K562 (cell line): ENCODE results near the gene ZNF835. TPM values are rescaled to one million over a fixed set of nuclear protein-coding genes. Genes with fewer than 3 reads are reported as not detected.

Experiments used
- ATAC-seq: fragments of 200-7000 bp; cut with Tn5 transposase; 3 replicates; pipeline ENCODE4 v1.9.1; 2020; ENCODE audit warnings: moderate library complexity
- BruUV-seq: library from RNA; stranded (reverse); fragments of 400-500 nt; replicated peaks from 2 replicates; lab custom pipeline; 2021; lab: Mats Ljungman, UMichigan
- CTCF ChIA-PET: fragments of 300-600 bp; formaldehyde crosslinking; extraction: SDS; loops from one replicate; lab custom pipeline; 2021; ENCODE audit warnings: low intra/inter-chr PET ratio; lab: Yijun Ruan, JAX
- POLR2A ChIA-PET: fragments of 300-600, 350-650 bp; sonication (Branson Sonifier 250); formaldehyde crosslinking; extraction: SDS; loops from one replicate; lab custom pipeline; 2021; ENCODE audit warnings: antibody characterized with exemption, inconsistent platforms; lab: Yijun Ruan, JAX
- DNase-seq, 4 experiments: peaks; one replicate each; pipeline versions ENCODE4 v3.0.0 to v3.0.0-alpha.2; 2011 to 2018; ENCODE audit warnings: low spot score in 3 of 4, mixed read lengths in 3 of 4; ENCODE audit errors: extremely low read depth in 1 of 4
- FAIRE-seq: peaks from 2 replicates; lab custom pipeline; 2011; peaks lifted over from hg19 to GRCh38; lab: Jason Lieb, UNC
- H2AFZ ChIP-seq: 2 replicates; pipeline ENCODE4 v1.6.0; 2011; ENCODE audit warnings: low read depth, low read length, control low read depth, inconsistent platforms
- H3K27ac ChIP-seq: fragments of 200-600 bp; 3 replicates; pipeline ENCODE4 v1.8.0; 2011; ENCODE audit warnings: low read depth, mild to moderate bottlenecking, control low read depth, inconsistent platforms, low read length, moderate library complexity, mixed read lengths; ENCODE audit errors: extremely low read depth
- H3K27me3 ChIP-seq, 2 experiments: fragments of 300-600 bp in 1 of 2; 2 replicates in 1 of 2; 3 replicates in 1 of 2; pipeline versions ENCODE4 v1.6.0 to v1.8.0; 2011; ENCODE audit warnings: inconsistent platforms in 2 of 2, low read length in 2 of 2, mild to moderate bottlenecking in 1 of 2, mixed read lengths in 1 of 2, moderate library complexity in 1 of 2; ENCODE audit not compliant: control insufficient read depth in 2 of 2, insufficient read depth in 2 of 2
- H3K36me3 ChIP-seq: fragments of 300-600 bp; 3 replicates; pipeline ENCODE4 v1.8.0; 2011; ENCODE audit warnings: mild to moderate bottlenecking, low read length, inconsistent platforms; ENCODE audit not compliant: control insufficient read depth, insufficient read depth
- H3K4me1 ChIP-seq, 2 experiments: fragments of 200-600 bp in 1 of 2; replicated peaks in 1 of 2; 2 replicates in 1 of 2; 3 replicates in 1 of 2; pipeline versions ENCODE4 v1.5.1 to v1.8.0; 2011; ENCODE audit warnings: inconsistent platforms in 2 of 2, low read length in 2 of 2, mild to moderate bottlenecking in 1 of 2, mixed read lengths in 1 of 2, moderate library complexity in 1 of 2; ENCODE audit not compliant: control insufficient read depth in 2 of 2, insufficient read depth in 2 of 2
- H3K4me2 ChIP-seq: 2 replicates; pipeline ENCODE4 v1.6.1; 2011; ENCODE audit warnings: low read length, control low read depth, inconsistent platforms, mixed read lengths; ENCODE audit not compliant: insufficient read depth
- H3K4me3 ChIP-seq: fragments of 200-600 bp; sonication (generic), shearing (Covaris generic); 2 replicates; pipeline ENCODE4 v1.5.1; 2016; ENCODE audit warnings: control low read depth, inconsistent platforms
- H3K79me2 ChIP-seq: fragments of 200-600 bp; 3 replicates; pipeline ENCODE4 v1.8.0; 2011; ENCODE audit warnings: low read length, inconsistent platforms; ENCODE audit not compliant: control insufficient read depth, insufficient read depth
- H3K9ac ChIP-seq, 2 experiments: 2 replicates each; pipeline versions ENCODE4 v1.6.0 to v1.6.1; 2011; ENCODE audit warnings: low read depth in 2 of 2, low read length in 2 of 2, control low read depth in 1 of 2, inconsistent platforms in 1 of 2, mild to moderate bottlenecking in 1 of 2, mixed read lengths in 1 of 2; ENCODE audit not compliant: insufficient read depth in 1 of 2
- H3K9me1 ChIP-seq: one replicate; pipeline ENCODE4 v1.6.0; 2011; ENCODE audit warnings: inconsistent platforms, mild to moderate bottlenecking, low read length, moderate library complexity; ENCODE audit not compliant: control insufficient read depth, insufficient read depth
- H3K9me3 ChIP-seq: replicated peaks from 2 replicates; pipeline ENCODE4 v1.5.1; 2011; ENCODE audit warnings: low read depth, low read length, inconsistent platforms; ENCODE audit not compliant: control insufficient read depth, insufficient read depth
- H4K20me1 ChIP-seq: replicated peaks from 2 replicates; pipeline ENCODE4 v1.6.1; 2011; ENCODE audit warnings: low read length, inconsistent platforms, mixed read lengths; ENCODE audit not compliant: control insufficient read depth, insufficient read depth
- C11orf30 ChIP-seq: fragments of 450-650 bp; IDR thresholded peaks from 2 replicates; pipeline ENCODE4 v1.6.1; 2016; ENCODE audit warnings: low read depth, mild to moderate bottlenecking
- CBX3 ChIP-seq, 2 experiments: IDR thresholded peaks; 1 replicate in 1 of 2; 2 replicates in 1 of 2; pipeline ENCODE4 v1.6.1; 2012; ENCODE audit warnings: inconsistent platforms in 2 of 2, low read length in 2 of 2, borderline replicate concordance in 1 of 2, control low read depth in 1 of 2
- FOXM1 ChIP-seq, 2 experiments: fragments of 450-650 bp in 1 of 2; sonication (generic) in 1 of 2; formaldehyde crosslinking in 1 of 2; IDR thresholded peaks; 2 replicates each; pipeline versions ENCODE4 v1.6.1 to v1.9.0; 2017 to 2022; ENCODE audit warnings: low read depth in 2 of 2, mild to moderate bottlenecking in 2 of 2, missing genetic modification reagents in 1 of 2, moderate library complexity in 1 of 2
- KLF13 ChIP-seq: fragments of 450-650 bp; IDR thresholded peaks from 2 replicates; pipeline ENCODE4 v1.6.1; 2016; ENCODE audit warnings: missing genetic modification characterization, low read depth, mild to moderate bottlenecking, missing compliant biosample characterization, moderate library complexity, borderline replicate concordance
- MCM5 ChIP-seq: fragments of 450-650 bp; IDR thresholded peaks from 2 replicates; pipeline ENCODE4 v1.6.1; 2016; ENCODE audit warnings: low read depth
- NEUROD1 ChIP-seq: fragments of 150-350 bp; IDR thresholded peaks from 2 replicates; pipeline ENCODE4 v1.6.1; 2014; ENCODE audit warnings: borderline replicate concordance, low read length, low read depth; ENCODE audit not compliant: partially characterized antibody
- PHF20 ChIP-seq: fragments of 450-650 bp; IDR thresholded peaks from 2 replicates; pipeline ENCODE4 v1.6.1; 2018; ENCODE audit not compliant: partially characterized antibody
- TAF9B ChIP-seq: fragments of 450-650 bp; IDR thresholded peaks from 2 replicates; pipeline ENCODE4 v1.6.1; 2018; ENCODE audit warnings: mild to moderate bottlenecking; ENCODE audit not compliant: partially characterized antibody
- WGBS: fragments of 100-300 bp; shearing (Covaris generic); methylation state at CpG from one replicate; pipeline ENCODE4 v1.1.6; 2016; ENCODE audit warnings: low coverage, mixed read lengths; ENCODE audit not compliant: insufficient coverage; ENCODE audit errors: missing lambda C conversion rate; 5-methylcytosine and 5-hydroxymethylcytosine counted together
- in situ Hi-C: fragments of 300-500 bp; cut with MboI; formaldehyde crosslinking; loops from 4 replicates; pipeline ENCODE4 v1.15.0; 2018; ENCODE audit warnings: inconsistent platforms, mixed read lengths
- intact Hi-C: fragments of 100-400 bp; cut with micrococcal nuclease; formaldehyde crosslinking; loops from 2 replicates; pipeline ENCODE4 v1.14.2; 2022
- polyA plus RNA-seq, 8 experiments: library from polyadenylated mRNA; depleted of rRNA in 4 of 8; stranded (reverse) in 5 of 8; unstranded in 3 of 8; fragments of >200 nt; fragmentation: Nextera tagmentation in 2 of 8; fragmentation: Illumina TruSeq in 1 of 8; extraction: Ambion mirVana in 2 of 8; extraction: Trizol in 1 of 8; gene quantifications; 2 replicates each; pipeline versions ENCODE4 v1.2.1 to v1.2.3, GENCODE V29; 2011 to 2014; ENCODE audit warnings: inconsistent platforms in 1 of 8, missing spikeins in 1 of 8
- total RNA-seq, 7 experiments: library from RNA; depleted of rRNA in 6 of 7; stranded (reverse); fragments of >200 nt in 6 of 7; fragmentation: Illumina TruSeq in 2 of 7; extraction: Trizol in 2 of 7; gene quantifications; 2 replicates each; pipeline versions ENCODE4 v1.2.1 to v1.2.3, GENCODE V29; 2011 to 2021; ENCODE audit warnings: low replicate concordance in 1 of 7
- TF ChIP-seq, protein P1 (sequence below): fragments of 250-450 bp; sonication (Bioruptor Pico); IDR thresholded peaks from 2 replicates; pipeline ENCODE4 v1.8.0; 2022; ENCODE audit warnings: inconsistent platforms
- TF ChIP-seq, protein P2 (sequence below): sonication (generic); formaldehyde crosslinking; IDR thresholded peaks from 2 replicates; pipeline ENCODE4 v1.8.0; 2023; ENCODE audit warnings: mild to moderate bottlenecking, missing genetic modification reagents
- TF ChIP-seq, protein P3 (sequence below): fragments of 450-650 bp; formaldehyde crosslinking; IDR thresholded peaks from 2 replicates; pipeline ENCODE4 v1.4.0; 2020; ENCODE audit warnings: mild to moderate bottlenecking

Gene ZNF835
- total and polyA plus RNA-seq, 9 of the 15 experiments (the other 6 are each of a cell fraction or from before 2014, with no cell fraction given): not detected

DNA sequence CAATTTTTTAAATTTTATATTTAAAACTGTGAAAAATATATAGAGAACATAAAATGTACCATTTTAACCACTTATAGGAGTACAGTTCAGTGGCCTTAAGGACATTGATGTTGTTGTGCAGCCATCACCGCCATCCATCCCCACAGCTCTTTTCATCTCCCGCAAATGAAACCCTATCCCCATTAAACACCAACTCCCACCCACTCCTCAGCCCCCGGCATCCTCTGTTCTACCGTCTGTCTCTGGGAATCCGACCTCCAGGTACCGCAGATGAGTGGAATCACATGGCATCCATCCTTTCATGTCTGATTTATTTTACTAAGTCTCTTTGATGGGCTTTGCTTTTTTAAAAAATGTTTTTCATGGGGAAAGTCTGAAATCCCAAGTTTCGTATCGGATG, 52.4 kb downstream of the ZNF835 start:
- peaks cover 2% of the 10 kb centered on the region; the same call in 1 of the 2 replicates for H3K9me3 ChIP-seq
- H3K4me1 ChIP-seq: no peaks in the 10 kb centered on the region
- H3K36me3 ChIP-seq: no peaks in the 10 kb centered on the region
- H4K20me1 ChIP-seq: no peaks in the 10 kb centered on the region
- no peak overlapping the region for H3K4me2 ChIP-seq
- TF ChIP-seq, protein P1, sequence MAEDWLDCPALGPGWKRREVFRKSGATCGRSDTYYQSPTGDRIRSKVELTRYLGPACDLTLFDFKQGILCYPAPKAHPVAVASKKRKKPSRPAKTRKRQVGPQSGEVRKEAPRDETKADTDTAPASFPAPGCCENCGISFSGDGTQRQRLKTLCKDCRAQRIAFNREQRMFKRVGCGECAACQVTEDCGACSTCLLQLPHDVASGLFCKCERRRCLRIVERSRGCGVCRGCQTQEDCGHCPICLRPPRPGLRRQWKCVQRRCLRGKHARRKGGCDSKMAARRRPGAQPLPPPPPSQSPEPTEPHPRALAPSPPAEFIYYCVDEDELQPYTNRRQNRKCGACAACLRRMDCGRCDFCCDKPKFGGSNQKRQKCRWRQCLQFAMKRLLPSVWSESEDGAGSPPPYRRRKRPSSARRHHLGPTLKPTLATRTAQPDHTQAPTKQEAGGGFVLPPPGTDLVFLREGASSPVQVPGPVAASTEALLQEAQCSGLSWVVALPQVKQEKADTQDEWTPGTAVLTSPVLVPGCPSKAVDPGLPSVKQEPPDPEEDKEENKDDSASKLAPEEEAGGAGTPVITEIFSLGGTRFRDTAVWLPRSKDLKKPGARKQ (CRISPR knock-in tag): no peak
- no peak for TF ChIP-seq PHF20
- TF ChIP-seq C11orf30: no peak
- no peak for TF ChIP-seq MCM5
- TF ChIP-seq TAF9B: no peak
- TF ChIP-seq, protein P2, sequence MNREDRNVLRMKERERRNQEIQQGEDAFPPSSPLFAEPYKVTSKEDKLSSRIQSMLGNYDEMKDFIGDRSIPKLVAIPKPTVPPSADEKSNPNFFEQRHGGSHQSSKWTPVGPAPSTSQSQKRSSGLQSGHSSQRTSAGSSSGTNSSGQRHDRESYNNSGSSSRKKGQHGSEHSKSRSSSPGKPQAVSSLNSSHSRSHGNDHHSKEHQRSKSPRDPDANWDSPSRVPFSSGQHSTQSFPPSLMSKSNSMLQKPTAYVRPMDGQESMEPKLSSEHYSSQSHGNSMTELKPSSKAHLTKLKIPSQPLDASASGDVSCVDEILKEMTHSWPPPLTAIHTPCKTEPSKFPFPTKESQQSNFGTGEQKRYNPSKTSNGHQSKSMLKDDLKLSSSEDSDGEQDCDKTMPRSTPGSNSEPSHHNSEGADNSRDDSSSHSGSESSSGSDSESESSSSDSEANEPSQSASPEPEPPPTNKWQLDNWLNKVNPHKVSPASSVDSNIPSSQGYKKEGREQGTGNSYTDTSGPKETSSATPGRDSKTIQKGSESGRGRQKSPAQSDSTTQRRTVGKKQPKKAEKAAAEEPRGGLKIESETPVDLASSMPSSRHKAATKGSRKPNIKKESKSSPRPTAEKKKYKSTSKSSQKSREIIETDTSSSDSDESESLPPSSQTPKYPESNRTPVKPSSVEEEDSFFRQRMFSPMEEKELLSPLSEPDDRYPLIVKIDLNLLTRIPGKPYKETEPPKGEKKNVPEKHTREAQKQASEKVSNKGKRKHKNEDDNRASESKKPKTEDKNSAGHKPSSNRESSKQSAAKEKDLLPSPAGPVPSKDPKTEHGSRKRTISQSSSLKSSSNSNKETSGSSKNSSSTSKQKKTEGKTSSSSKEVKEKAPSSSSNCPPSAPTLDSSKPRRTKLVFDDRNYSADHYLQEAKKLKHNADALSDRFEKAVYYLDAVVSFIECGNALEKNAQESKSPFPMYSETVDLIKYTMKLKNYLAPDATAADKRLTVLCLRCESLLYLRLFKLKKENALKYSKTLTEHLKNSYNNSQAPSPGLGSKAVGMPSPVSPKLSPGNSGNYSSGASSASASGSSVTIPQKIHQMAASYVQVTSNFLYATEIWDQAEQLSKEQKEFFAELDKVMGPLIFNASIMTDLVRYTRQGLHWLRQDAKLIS (CRISPR knock-in tag): no peak
- TF ChIP-seq KLF13 (tag): no peak
- TF ChIP-seq NEUROD1: no peak
- no peak for TF ChIP-seq CBX3 (IDR thresholded peaks at IDR 0.05; ENCODE audit: borderline replicate concordance in 1 of 2, low read length in 2 of 2)
- TF ChIP-seq, protein P3, sequence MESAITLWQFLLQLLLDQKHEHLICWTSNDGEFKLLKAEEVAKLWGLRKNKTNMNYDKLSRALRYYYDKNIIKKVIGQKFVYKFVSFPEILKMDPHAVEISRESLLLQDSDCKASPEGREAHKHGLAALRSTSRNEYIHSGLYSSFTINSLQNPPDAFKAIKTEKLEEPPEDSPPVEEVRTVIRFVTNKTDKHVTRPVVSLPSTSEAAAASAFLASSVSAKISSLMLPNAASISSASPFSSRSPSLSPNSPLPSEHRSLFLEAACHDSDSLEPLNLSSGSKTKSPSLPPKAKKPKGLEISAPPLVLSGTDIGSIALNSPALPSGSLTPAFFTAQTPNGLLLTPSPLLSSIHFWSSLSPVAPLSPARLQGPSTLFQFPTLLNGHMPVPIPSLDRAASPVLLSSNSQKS (CRISPR knock-in tag): no peak
- no peak for TF ChIP-seq FOXM1 (IDR thresholded peaks at IDR 0.05; ENCODE audit: low read depth)
- TF ChIP-seq FOXM1 (CRISPR knock-in tag; IDR thresholded peaks at IDR 0.05; ENCODE audit: low read depth): no peak
- POLR2A ChIA-PET: interaction anchor here (0.8 kb wide), 1 partner anchor 143 kb away, joined by 4 read pairs; no protein-coding TSS in a partner anchor
- FAIRE-seq: no peak
- H3K27ac ChIP-seq: no peak overlapping the region
- no peak overlapping the region for H3K4me3 ChIP-seq
- no peaks in the 10 kb centered on the region for H3K9me1 ChIP-seq
- H3K9ac ChIP-seq: no peak overlapping the region
- H3K27me3 ChIP-seq: no peaks in the 10 kb centered on the region
- in situ Hi-C loops (no loop called here), intact Hi-C loops (no loop called here)
- CTCF ChIA-PET: no interaction called here
- BruUV-seq: no TSS peak
- no peak for ATAC-seq
- H3K79me2 ChIP-seq: no peaks in the 10 kb centered on the region
- under 1% methylated on average over 8 of the region's 8 CpGs for WGBS
- no peak overlapping the region for H2AFZ ChIP-seq
- no peak for DNase-seq
